GM23338 (cell line): ENCODE data around the gene GNAZ. TPM values are rescaled to one million over a fixed set of nuclear protein-coding genes. Genes with fewer than 3 reads are reported as not detected.

Experiments used
- ATAC-seq: fragments of 200-7000 bp; cut with Tn5 transposase; 3 replicates; pipeline ENCODE4 v1.9.1; 2020
- DNase-seq: peaks from one replicate; pipeline ENCODE4 v3.0.0-alpha.2; 2015; ENCODE audit warnings: low spot score
- H2AFZ ChIP-seq: fragments of 200-600 bp; sonication (generic); 2 replicates; pipeline ENCODE4 v1.8.0; 2016; ENCODE audit warnings: antibody characterized with exemption, mild to moderate bottlenecking, moderate library complexity
- H3F3A ChIP-seq: fragments of 200-600 bp; sonication (generic); replicated peaks from 2 replicates; pipeline ENCODE4 v1.8.0; 2017; ENCODE audit warnings: antibody characterized with exemption, mixed run types, low read depth
- H3K27ac ChIP-seq: fragments of 200-600 bp; sonication (generic); 2 replicates; pipeline ENCODE4 v1.6.1; 2016; ENCODE audit warnings: low read depth
- H3K27me3 ChIP-seq: fragments of 200-600 bp; sonication (generic); 2 replicates; pipeline ENCODE4 v1.8.0; 2016; ENCODE audit warnings: mild to moderate bottlenecking, mixed run types, moderate library complexity; ENCODE audit not compliant: insufficient read depth
- H3K36me3 ChIP-seq: fragments of 200-600 bp; sonication (generic); 2 replicates; pipeline ENCODE4 v1.8.0; 2016; ENCODE audit warnings: mild to moderate bottlenecking; ENCODE audit not compliant: insufficient read depth
- H3K4me1 ChIP-seq: fragments of 200-600 bp; sonication (generic); 2 replicates; pipeline ENCODE4 v1.8.0; 2016; ENCODE audit warnings: mild to moderate bottlenecking, moderate library complexity; ENCODE audit not compliant: insufficient read depth
- H3K4me2 ChIP-seq: fragments of 200-600 bp; sonication (generic); 2 replicates; pipeline ENCODE4 v1.7.1; 2017; ENCODE audit warnings: mixed run types
- H3K4me3 ChIP-seq: fragments of 200-600 bp; sonication (generic); 2 replicates; pipeline ENCODE4 v1.6.1; 2016; ENCODE audit warnings: mixed run types
- H3K79me2 ChIP-seq: fragments of 200-600 bp; sonication (generic); replicated peaks from 2 replicates; pipeline ENCODE4 v1.8.0; 2017; ENCODE audit warnings: mild to moderate bottlenecking; ENCODE audit not compliant: insufficient read depth
- H3K9me2 ChIP-seq: fragments of 200-600 bp; sonication (generic); 2 replicates; pipeline ENCODE4 v1.8.0; 2017; ENCODE audit not compliant: insufficient read depth
- H4K20me1 ChIP-seq: fragments of 200-600 bp; sonication (generic); replicated peaks from 2 replicates; pipeline ENCODE4 v1.8.0; 2017; ENCODE audit warnings: mild to moderate bottlenecking; ENCODE audit not compliant: insufficient read depth
- H3K27ac Mint-ChIP-seq: 2 replicates; pipeline ENCODE4 v1.8.0; 2020; ENCODE audit warnings: inconsistent platforms, mild to moderate bottlenecking, moderate library complexity, mixed read lengths
- H3K27me3 Mint-ChIP-seq: 3 replicates; pipeline ENCODE4 v1.8.0; 2022; ENCODE audit warnings: low read depth, mild to moderate bottlenecking, moderate library complexity, mixed read lengths, inconsistent platforms; ENCODE audit not compliant: insufficient read depth, poor library complexity
- H3K36me3 Mint-ChIP-seq: 3 replicates; pipeline ENCODE4 v1.8.0; 2021; ENCODE audit warnings: low read depth, mild to moderate bottlenecking, inconsistent platforms, moderate library complexity, mixed read lengths
- H3K4me1 Mint-ChIP-seq: 3 replicates; pipeline ENCODE4 v1.8.0; 2020; ENCODE audit warnings: mild to moderate bottlenecking, inconsistent platforms, mixed read lengths
- H3K4me3 Mint-ChIP-seq: 3 replicates; pipeline ENCODE4 v1.8.0; 2021; ENCODE audit warnings: moderate library complexity, mild to moderate bottlenecking, inconsistent platforms, mixed read lengths
- H3K9me3 Mint-ChIP-seq: 3 replicates; pipeline ENCODE4 v1.8.0; 2020; ENCODE audit warnings: moderate library complexity, mild to moderate bottlenecking, inconsistent platforms, mixed read lengths
- CREB1 ChIP-seq: fragments of 250-450 bp; sonication (Bioruptor Pico); IDR thresholded peaks from 2 replicates; pipeline ENCODE4 v1.5.0; 2020; ENCODE audit warnings: low read depth, mild to moderate bottlenecking, moderate library complexity
- ETS1 ChIP-seq: IDR thresholded peaks from 2 replicates; pipeline ENCODE4 v1.6.1; 2016; ENCODE audit warnings: antibody characterized with exemption
- EZH2phosphoT487 ChIP-seq: fragments of 200-600 bp; sonication (generic); IDR thresholded peaks from one replicate; pipeline ENCODE4 v1.8.1; 2018; ENCODE audit warnings: antibody characterized with exemption; ENCODE audit not compliant: unreplicated experiment
- POLR2AphosphoS5 ChIP-seq: IDR thresholded peaks from 2 replicates; pipeline ENCODE4 v1.6.1; 2016; ENCODE audit warnings: antibody characterized with exemption, low read depth
- REST ChIP-seq: IDR thresholded peaks from one replicate; pipeline ENCODE4 v1.6.1; 2018; ENCODE audit warnings: antibody characterized with exemption; ENCODE audit not compliant: unreplicated experiment
- STAT1 ChIP-seq: IDR thresholded peaks from one replicate; pipeline ENCODE4 v1.6.1; 2016; ENCODE audit warnings: antibody characterized with exemption; ENCODE audit not compliant: unreplicated experiment
- ZNF114 ChIP-seq: fragments of 250-450 bp; sonication (Bioruptor Pico); IDR thresholded peaks from 2 replicates; pipeline ENCODE4 v1.5.0; 2020; ENCODE audit warnings: mild to moderate bottlenecking, moderate library complexity
- polyA plus RNA-seq: library from polyadenylated mRNA; unstranded; fragments of >200 nt; fragmentation: Nextera tagmentation; extraction: Ambion mirVana; gene quantifications from 2 replicates; pipeline ENCODE4 v1.2.1, GENCODE V29; 2016
- total RNA-seq: library from RNA; depleted of rRNA; stranded (reverse); fragments of >200 nt; shearing (Covaris generic); gene quantifications from 2 replicates; pipeline ENCODE4 v1.2.3, GENCODE V29; 2014

The GNAZ gene
- total and polyA plus RNA-seq, 2 experiments from 2014 or later, result 2.9 to 11.1 TPM

GRCh38 chr22:23064381-23065068, 5.8 kb upstream of the GNAZ start (continued):
- TF ChIP-seq REST, result no peak
- TF ChIP-seq CREB1 (CRISPR knock-in tag), result no peak

- H3K9me3 Mint-ChIP-seq, result no peaks in the 10 kb centered on the region; the same call in 2 of the 3 replicates
- H3F3A ChIP-seq, result no peaks in the 10 kb centered on the region
- no peak overlapping the region for H3K4me3 Mint-ChIP-seq
- H2AFZ ChIP-seq, result no peak overlapping the region
- no peaks in the 10 kb centered on the region; the same call in 1 of the 2 replicates for H3K4me1 ChIP-seq
- H3K36me3 ChIP-seq, result no peaks in the 10 kb centered on the region
- peaks cover 14% of the 10 kb centered on the region; the same call in 1 of the 3 replicates for H3K4me1 Mint-ChIP-seq
- H3K27ac Mint-ChIP-seq, result no peak overlapping the region
- no peak overlapping the region for H3K4me2 ChIP-seq
- no peak overlapping the region for H3K27ac ChIP-seq
- H3K4me3 ChIP-seq, result no peak overlapping the region
- H3K27me3 Mint-ChIP-seq, result peaks cover 14% of the 10 kb centered on the region
- no peaks in the 10 kb centered on the region for H4K20me1 ChIP-seq
- ATAC-seq (no peak), DNase-seq (no peak)
- no peaks in the 10 kb centered on the region; the same call in 2 of the 3 replicates for H3K36me3 Mint-ChIP-seq
- H3K9me2 ChIP-seq, result no peaks in the 10 kb centered on the region
- TF ChIP-seq ZNF114 (no peak), ETS1 (no peak), REST (no peak), POLR2AphosphoS5 (no peak), CREB1 (CRISPR knock-in tag) (no peak), EZH2phosphoT487 (no peak), STAT1 (no peak)
- no peaks in the 10 kb centered on the region for H3K79me2 ChIP-seq
- peaks cover 26% of the 10 kb centered on the region for H3K27me3 ChIP-seq
Observed at GRCh38 chr22:23065069-23065451, 5.3 kb upstream of the GNAZ start.
